Naive B cell (primary cell): ENCODE data around the gene CYP26B1. TPM values are rescaled to one million over a fixed set of nuclear protein-coding genes. Genes with fewer than 3 reads are reported as not detected.

ENCODE experiments used
- ATAC-seq, 2 donors: fragments of 150-1000 bp; cut with Tn5 transposase; 2 replicates each; pipeline ENCODE4 v1.10.0; 2021; ENCODE audit warnings: low read depth in 2 of 2, mild to moderate bottlenecking in 2 of 2, moderate library complexity in 2 of 2
- DNase-seq: peaks from one replicate; pipeline ENCODE4 v3.0.0; 2022
- H3K27ac Mint-ChIP-seq, 6 donors: one replicate each; pipeline ENCODE4 v1.8.0; 2020 to 2022; ENCODE audit warnings: mild to moderate bottlenecking in 6 of 6, mixed read lengths in 6 of 6, moderate library complexity in 5 of 6, inconsistent platforms in 2 of 6
- H3K27me3 Mint-ChIP-seq, 3 donors: one replicate each; pipeline ENCODE4 v1.8.0; 2021 to 2022; ENCODE audit warnings: mixed read lengths in 3 of 3, mild to moderate bottlenecking in 1 of 3
- H3K36me3 Mint-ChIP-seq, 2 donors: one replicate each; pipeline ENCODE4 v1.8.0; 2020 to 2022; ENCODE audit warnings: mixed read lengths in 2 of 2, inconsistent platforms in 1 of 2, mild to moderate bottlenecking in 1 of 2
- H3K4me1 Mint-ChIP-seq, 3 donors: one replicate each; pipeline ENCODE4 v1.8.0; 2020 to 2022; ENCODE audit warnings: mixed read lengths in 3 of 3, inconsistent platforms in 1 of 3, mild to moderate bottlenecking in 1 of 3, moderate library complexity in 1 of 3
- H3K4me3 Mint-ChIP-seq, 8 donors: one replicate each; pipeline ENCODE4 v1.8.0; 2020 to 2022; ENCODE audit warnings: mild to moderate bottlenecking in 8 of 8, mixed read lengths in 8 of 8, moderate library complexity in 8 of 8, inconsistent platforms in 2 of 8
- H3K9me3 Mint-ChIP-seq, 7 donors: one replicate each; pipeline ENCODE4 v1.8.0; 2020 to 2022; ENCODE audit warnings: mixed read lengths in 7 of 7, mild to moderate bottlenecking in 5 of 7, inconsistent platforms in 2 of 7, moderate library complexity in 1 of 7
- polyA plus RNA-seq, 6 donors: library from polyadenylated mRNA; unstranded; fragments of 300-500 nt; fragmentation: Illumina TruSeq; gene quantifications; one replicate each; pipeline ENCODE4 v1.2.3, GENCODE V29; 2021; ENCODE audit warnings: low read depth in 6 of 6

Gene CYP26B1
- polyA plus RNA-seq, 6 donors from 2014 or later = not detected

GRCh38 chr2:72082021-72082601, 65.6 kb downstream of the CYP26B1 start:
- ATAC-seq = no peak

GRCh38 chr2:72081451-72081850, 66.2 kb downstream of the CYP26B1 start:
- DNase-seq = no peak
- Mint-ChIP-seq H3K4me3 (no peak overlapping the region), H3K27me3 (peaks cover 0 to 13% (median 10%) of the 10 kb centered on the region in 3 donors), H3K9me3 (peaks cover 0 to 9% (median 3%) of the 10 kb centered on the region in 7 donors), H3K27ac (no peak overlapping the region), H3K4me1 (peaks cover 0 to 3% (median 0%) of the 10 kb centered on the region in 3 donors), H3K36me3 (no peaks in the 10 kb centered on the region)
- no peak for ATAC-seq

More at GRCh38 chr2:72082021-72082601, 65.6 kb downstream of the CYP26B1 start:
- DNase-seq = no peak
- Mint-ChIP-seq H3K4me1 (peaks cover 0 to 3% (median 0%) of the 10 kb centered on the region in 3 donors), H3K4me3 (no peak overlapping the region), H3K27ac (no peak overlapping the region), H3K36me3 (no peaks in the 10 kb centered on the region), H3K9me3 (peaks cover 0 to 9% (median 3%) of the 10 kb centered on the region in 7 donors), H3K27me3 (peaks cover 0 to 13% (median 10%) of the 10 kb centered on the region in 3 donors)

- Mint-ChIP-seq H3K36me3 (no peaks in the 10 kb centered on the region), H3K4me3 (no peak overlapping the region), H3K27me3 (peaks cover 0 to 13% (median 10%) of the 10 kb centered on the region in 3 donors), H3K27ac (no peak overlapping the region), H3K4me1 (peaks cover 0 to 3% (median 0%) of the 10 kb centered on the region in 3 donors), H3K9me3 (peaks cover 0 to 11% (median 2%) of the 10 kb centered on the region in 7 donors)
- ATAC-seq (no peak), DNase-seq (no peak)
These were observed 67.1 kb downstream of the CYP26B1 start for GRCh38 chr2:72080286-72081145.
